ENCODE data around the gene GRIA1. TPM values are rescaled to one million over a fixed set of nuclear protein-coding genes. Genes with fewer than 3 reads are reported as not detected.

Gene GRIA1
- total RNA-seq, 1 donor from 2014 or later, result 0.55 TPM

DNA sequence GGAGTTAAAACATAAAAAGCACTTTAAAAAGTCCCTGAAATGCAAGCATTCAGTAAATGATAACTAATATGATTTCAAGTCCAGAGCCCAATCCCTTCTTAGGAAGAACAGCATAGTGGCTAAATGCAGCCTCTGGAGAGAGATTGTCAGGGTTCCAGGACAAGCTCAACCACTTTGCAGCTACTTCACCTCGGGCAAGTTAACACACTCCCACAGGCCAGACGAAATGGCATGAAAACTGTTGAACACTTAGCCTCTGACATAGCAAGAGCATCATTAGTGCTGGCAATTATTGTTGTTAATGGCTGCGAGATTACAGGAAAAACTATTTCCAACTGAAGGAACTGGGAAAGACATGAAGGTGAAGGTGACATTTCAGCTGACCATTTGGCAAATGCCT is 205.8 kb downstream of the GRIA1 start:
- no peaks in the 10 kb centered on the region for H3K9me3 Mint-ChIP-seq (ENCODE audit: low read depth)
- H3K4me1 Mint-ChIP-seq (ENCODE audit: low read depth), result no peaks in the 10 kb centered on the region
- H3K36me3 Mint-ChIP-seq (ENCODE audit: low read depth), result no peaks in the 10 kb centered on the region
- no peak overlapping the region for H3K4me3 Mint-ChIP-seq (ENCODE audit: unreplicated experiment)
- no peak overlapping the region for H3K27ac Mint-ChIP-seq (ENCODE audit: unreplicated experiment)
- TF ChIP-seq, protein P1, sequence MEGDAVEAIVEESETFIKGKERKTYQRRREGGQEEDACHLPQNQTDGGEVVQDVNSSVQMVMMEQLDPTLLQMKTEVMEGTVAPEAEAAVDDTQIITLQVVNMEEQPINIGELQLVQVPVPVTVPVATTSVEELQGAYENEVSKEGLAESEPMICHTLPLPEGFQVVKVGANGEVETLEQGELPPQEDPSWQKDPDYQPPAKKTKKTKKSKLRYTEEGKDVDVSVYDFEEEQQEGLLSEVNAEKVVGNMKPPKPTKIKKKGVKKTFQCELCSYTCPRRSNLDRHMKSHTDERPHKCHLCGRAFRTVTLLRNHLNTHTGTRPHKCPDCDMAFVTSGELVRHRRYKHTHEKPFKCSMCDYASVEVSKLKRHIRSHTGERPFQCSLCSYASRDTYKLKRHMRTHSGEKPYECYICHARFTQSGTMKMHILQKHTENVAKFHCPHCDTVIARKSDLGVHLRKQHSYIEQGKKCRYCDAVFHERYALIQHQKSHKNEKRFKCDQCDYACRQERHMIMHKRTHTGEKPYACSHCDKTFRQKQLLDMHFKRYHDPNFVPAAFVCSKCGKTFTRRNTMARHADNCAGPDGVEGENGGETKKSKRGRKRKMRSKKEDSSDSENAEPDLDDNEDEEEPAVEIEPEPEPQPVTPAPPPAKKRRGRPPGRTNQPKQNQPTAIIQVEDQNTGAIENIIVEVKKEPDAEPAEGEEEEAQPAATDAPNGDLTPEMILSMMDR (IDR thresholded peaks at IDR 0.05), result no peak
- DNase-seq (ENCODE audit: low spot score), result no peak
- H3K27me3 Mint-ChIP-seq (ENCODE audit: low read depth), result peaks cover 4% of the 10 kb centered on the region

DNA sequence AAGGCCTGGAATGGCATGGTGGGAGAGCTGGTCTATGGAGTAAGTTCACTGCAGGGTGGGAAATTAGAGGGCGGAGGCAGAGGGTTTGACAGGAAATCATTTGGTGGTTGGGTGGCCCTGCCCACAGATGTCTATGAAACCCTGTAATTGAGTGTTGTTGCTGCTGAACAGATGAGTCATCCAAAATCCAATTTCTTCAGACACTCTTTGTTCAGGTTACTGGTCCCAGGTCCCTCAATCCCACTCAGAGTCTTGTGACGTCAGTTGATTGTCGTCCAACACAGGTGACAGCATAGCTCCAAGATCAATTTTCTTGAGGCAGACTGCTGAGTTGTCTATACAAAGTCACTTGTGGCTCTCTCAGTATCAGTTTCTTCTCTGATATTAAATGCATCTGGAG is 208.6 kb downstream of the GRIA1 start:
- Mint-ChIP-seq H3K4me3 (ENCODE audit: unreplicated experiment) (no peak overlapping the region), H3K27ac (ENCODE audit: unreplicated experiment) (no peak overlapping the region)

DNA sequence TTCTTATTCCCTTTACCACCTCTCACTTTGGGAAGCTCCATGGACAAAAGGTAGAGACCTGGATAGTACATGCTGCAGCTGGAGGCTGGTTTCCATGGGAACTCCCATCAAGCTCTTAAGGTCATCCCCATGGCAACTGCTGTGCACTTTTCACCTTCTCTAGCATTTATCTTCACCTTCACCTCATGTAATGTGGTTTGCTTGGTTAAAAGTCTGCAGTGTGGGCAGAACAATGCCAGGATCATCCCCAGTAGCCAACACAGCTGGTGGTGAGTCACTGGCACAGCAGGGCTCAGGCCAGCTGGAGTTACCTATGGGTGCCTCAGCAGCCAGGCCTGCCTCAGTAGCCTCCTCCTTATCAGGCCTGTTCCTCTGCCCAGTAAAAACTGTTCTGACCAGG is 210.5 kb downstream of the GRIA1 start:
- H3K9me3 Mint-ChIP-seq (ENCODE audit: low read depth), result no peaks in the 10 kb centered on the region
- H3K36me3 Mint-ChIP-seq (ENCODE audit: low read depth), result no peaks in the 10 kb centered on the region
- no peak overlapping the region for H3K27ac Mint-ChIP-seq (ENCODE audit: unreplicated experiment)
- DNase-seq (ENCODE audit: low spot score), result no peak
- no peak overlapping the region for H3K4me3 Mint-ChIP-seq (ENCODE audit: unreplicated experiment)
- no peaks in the 10 kb centered on the region for H3K4me1 Mint-ChIP-seq (ENCODE audit: low read depth)
- TF ChIP-seq, protein P1 (IDR thresholded peaks at IDR 0.05), result no peak
- peaks cover 8% of the 10 kb centered on the region for H3K27me3 Mint-ChIP-seq (ENCODE audit: low read depth)

More for the DNA sequence above, 208.6 kb downstream of the GRIA1 start:
- Mint-ChIP-seq H3K27me3 (ENCODE audit: low read depth) (peaks cover 6% of the 10 kb centered on the region), H3K4me1 (ENCODE audit: low read depth) (no peaks in the 10 kb centered on the region), H3K36me3 (ENCODE audit: low read depth) (no peaks in the 10 kb centered on the region), H3K9me3 (ENCODE audit: low read depth) (no peaks in the 10 kb centered on the region)
- TF ChIP-seq, protein P1 (IDR thresholded peaks at IDR 0.05), result no peak
- DNase-seq (ENCODE audit: low spot score), result no peak

DNA sequence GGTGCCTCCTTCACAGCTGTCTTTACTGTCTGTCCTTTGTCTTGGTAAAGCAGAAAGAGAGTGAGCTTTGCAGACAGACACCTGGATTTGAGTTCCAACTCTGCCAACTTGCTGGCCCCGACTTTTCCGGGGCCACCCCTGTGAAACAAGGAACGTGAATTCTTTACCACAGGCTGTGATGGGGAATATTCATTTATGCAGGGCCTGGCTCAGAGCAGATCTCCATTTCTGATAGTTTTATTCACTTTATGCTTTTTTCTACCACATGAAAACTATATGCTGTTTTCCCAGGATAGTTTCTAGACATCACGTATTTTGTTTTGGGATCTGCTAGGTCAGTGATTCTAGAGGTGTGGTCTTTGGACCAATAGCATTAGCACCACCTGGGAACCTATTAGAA is 211.8 kb downstream of the GRIA1 start:
- TF ChIP-seq, protein P1 (IDR thresholded peaks at IDR 0.05), result no peak
- H3K27me3 Mint-ChIP-seq (ENCODE audit: low read depth), result peaks cover 8% of the 10 kb centered on the region
- no peak for DNase-seq (ENCODE audit: low spot score)
- no peak overlapping the region for H3K27ac Mint-ChIP-seq (ENCODE audit: unreplicated experiment)
- H3K4me1 Mint-ChIP-seq (ENCODE audit: low read depth), result no peaks in the 10 kb centered on the region
- no peaks in the 10 kb centered on the region for H3K9me3 Mint-ChIP-seq (ENCODE audit: low read depth)
- no peaks in the 10 kb centered on the region for H3K36me3 Mint-ChIP-seq (ENCODE audit: low read depth)
- no peak overlapping the region for H3K4me3 Mint-ChIP-seq (ENCODE audit: unreplicated experiment)

DNA sequence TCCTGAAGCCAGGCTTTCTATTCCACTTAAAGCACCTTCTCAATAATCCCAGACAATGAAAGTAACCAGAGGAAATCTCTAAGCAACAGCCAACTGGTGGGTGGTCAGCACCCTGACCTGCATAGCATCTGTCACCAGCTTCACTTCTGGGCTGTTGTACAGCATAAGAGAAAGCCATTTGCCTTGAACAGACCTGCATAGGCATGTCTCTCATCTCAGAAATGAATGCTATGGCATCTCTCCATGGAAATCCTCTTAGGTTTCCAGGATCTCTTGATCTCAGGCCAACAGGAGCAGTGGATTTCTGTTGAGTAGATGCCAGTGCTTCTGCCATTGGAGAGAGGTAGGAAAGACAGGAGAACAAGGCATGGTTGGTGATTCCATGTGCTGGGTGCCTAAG is 213.6 kb downstream of the GRIA1 start:
- Mint-ChIP-seq H3K36me3 (ENCODE audit: low read depth) (no peaks in the 10 kb centered on the region), H3K4me3 (ENCODE audit: unreplicated experiment) (no peak overlapping the region), H3K4me1 (ENCODE audit: low read depth) (no peaks in the 10 kb centered on the region), H3K9me3 (ENCODE audit: low read depth) (no peaks in the 10 kb centered on the region), H3K27me3 (ENCODE audit: low read depth) (peaks cover 8% of the 10 kb centered on the region), H3K27ac (ENCODE audit: unreplicated experiment) (no peak overlapping the region)
- DNase-seq (ENCODE audit: low spot score), result no peak
- TF ChIP-seq, protein P1 (IDR thresholded peaks at IDR 0.05), result no peak

Measured in chondrocyte (in vitro differentiated cells).